ENCODE data around the gene THADA.

Gene THADA

GRCh38 chr2:43634604-43635306 lies 38.9 kb upstream of the THADA start:
- TF ChIP-seq CTCF (conservative IDR thresholded peaks at IDR 0.05; ENCODE audit: control insufficient read depth, insufficient read depth, low read depth, low read length), result no peak
- no peak overlapping the region for H3K4me3 ChIP-seq (ENCODE audit: control insufficient read depth, low read depth, low read length)
- DNase-seq (ENCODE audit: low read depth), result peak; percentile 91

DNA sequence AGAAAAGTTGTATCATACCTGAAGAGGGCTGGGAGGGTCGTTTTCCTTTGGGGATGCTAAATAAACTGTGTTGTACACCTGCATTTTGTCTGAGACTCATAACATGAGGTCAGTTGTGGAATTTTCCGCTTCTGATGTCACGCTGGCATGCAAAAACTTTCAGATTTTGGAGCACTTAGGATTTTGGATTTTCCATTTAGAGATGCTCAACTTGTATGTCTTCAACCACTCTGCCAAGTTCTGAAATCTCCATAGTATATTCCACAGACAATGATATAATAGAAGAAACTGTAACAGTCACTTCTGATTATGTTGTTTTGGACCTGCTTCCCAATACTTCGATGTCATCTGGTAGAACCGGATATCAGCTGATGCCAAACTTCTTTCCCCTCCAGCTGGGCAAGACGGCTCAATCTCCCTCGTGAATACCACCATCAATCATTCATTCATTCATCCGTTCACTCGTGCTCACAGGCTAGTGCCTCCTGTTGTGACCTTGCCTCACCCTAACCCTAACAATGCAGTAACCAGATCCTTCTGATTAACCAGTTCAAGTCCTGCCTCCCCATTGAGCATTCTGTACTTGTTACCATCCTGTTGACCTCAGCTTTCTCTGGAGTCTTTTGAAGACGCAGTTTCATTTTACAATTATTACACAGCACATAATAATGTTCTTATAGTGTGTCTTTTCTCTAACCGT lies 35.9 kb upstream of the THADA start:
- no peak for TF ChIP-seq CTCF (conservative IDR thresholded peaks at IDR 0.05; ENCODE audit: control insufficient read depth, insufficient read depth, low read depth, low read length)
- DNase-seq (ENCODE audit: low read depth), result peak; percentile 16
- H3K4me3 ChIP-seq (ENCODE audit: control insufficient read depth, low read depth, low read length), result no peak overlapping the region

DNA sequence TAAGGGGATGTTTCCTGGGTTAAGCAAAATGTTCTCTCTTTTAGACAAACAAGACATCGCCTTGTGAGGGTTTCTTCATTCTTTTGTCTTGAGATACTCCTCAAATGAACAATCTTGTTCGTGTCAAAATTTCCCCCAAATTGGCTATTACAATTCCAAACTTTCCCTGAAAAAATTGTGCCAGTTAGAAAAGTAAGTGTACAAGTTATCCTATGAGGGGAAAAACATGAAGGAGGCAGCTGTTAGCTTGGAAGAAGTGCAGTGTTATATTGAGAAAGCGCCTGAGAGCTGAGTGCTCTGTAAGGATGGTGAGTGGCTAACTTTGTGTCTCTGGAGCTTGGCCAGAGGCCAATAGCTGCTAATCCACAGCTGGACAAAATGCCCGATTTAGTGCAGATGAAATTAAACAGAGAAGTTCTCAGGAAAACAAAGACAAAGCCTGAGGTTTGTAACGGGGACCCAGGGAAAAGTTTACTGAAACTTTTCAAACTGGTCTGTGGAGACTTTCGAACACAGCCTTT lies 27.2 kb upstream of the THADA start:
- no peak for TF ChIP-seq CTCF (conservative IDR thresholded peaks at IDR 0.05; ENCODE audit: control insufficient read depth, insufficient read depth, low read depth, low read length)
- H3K4me3 ChIP-seq (ENCODE audit: control insufficient read depth, low read depth, low read length), result no peak overlapping the region
- peak; percentile 24 for DNase-seq (ENCODE audit: low read depth)

DNA sequence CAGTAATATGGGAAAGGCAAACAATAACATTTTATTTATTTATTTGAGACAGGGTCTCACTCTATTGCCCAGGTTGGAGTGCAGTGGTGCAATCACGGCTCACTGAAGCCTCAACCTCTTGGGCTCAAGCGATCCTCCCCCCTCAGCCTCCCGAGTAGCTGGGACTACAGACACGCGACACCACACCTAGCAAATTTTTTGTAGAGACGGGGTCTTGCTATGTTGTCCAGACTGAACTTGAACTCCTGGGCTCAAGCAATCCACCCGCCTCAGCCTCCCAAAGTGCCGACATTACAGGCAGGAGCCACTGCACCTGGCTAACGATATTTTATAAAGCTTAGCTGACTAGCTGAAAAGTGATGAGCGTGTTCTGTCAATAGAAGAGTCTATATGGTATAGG lies 23.7 kb upstream of the THADA start:
- no peak for TF ChIP-seq CTCF (conservative IDR thresholded peaks at IDR 0.05; ENCODE audit: control insufficient read depth, insufficient read depth, low read depth, low read length)
- no peak overlapping the region for H3K4me3 ChIP-seq (ENCODE audit: control insufficient read depth, low read depth, low read length)
- DNase-seq (ENCODE audit: low read depth), result no peak

DNA sequence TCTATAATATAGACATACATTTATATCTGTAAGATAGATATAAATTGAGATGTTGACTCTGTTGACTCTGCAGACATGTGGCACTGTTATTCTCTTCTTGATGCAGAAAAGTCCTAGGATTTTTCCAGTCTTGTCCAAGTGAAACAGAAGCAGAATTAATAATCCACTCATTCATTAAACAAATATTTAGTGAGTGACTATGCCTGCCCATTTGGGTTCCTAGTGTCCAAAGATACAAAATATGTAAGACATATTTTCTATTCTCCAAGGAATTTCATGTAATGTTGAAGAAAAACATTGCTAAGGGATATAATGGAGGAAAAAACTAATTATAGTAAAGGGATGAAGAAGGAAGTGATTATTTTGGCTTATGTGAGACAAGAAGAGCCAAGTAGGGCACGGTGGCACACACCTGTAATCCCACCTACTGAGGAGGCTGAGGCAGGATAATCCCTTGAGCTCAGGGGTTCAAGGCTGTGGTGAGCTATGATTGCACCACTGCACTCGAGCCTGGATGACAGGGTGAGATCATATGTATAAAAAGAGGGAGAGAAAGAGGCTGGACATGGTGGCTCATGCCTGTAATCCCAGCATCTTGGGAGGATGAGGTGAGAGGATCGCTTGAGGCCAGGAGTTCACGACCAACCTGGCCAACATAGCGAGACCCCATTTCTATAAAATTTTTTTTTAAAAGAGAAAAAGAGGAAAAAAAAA lies 21.3 kb upstream of the THADA start:
- no peak overlapping the region for H3K4me3 ChIP-seq (ENCODE audit: control insufficient read depth, low read depth, low read length)
- no peak for DNase-seq (ENCODE audit: low read depth)
- TF ChIP-seq CTCF (conservative IDR thresholded peaks at IDR 0.05; ENCODE audit: control insufficient read depth, insufficient read depth, low read depth, low read length), result no peak

DNA sequence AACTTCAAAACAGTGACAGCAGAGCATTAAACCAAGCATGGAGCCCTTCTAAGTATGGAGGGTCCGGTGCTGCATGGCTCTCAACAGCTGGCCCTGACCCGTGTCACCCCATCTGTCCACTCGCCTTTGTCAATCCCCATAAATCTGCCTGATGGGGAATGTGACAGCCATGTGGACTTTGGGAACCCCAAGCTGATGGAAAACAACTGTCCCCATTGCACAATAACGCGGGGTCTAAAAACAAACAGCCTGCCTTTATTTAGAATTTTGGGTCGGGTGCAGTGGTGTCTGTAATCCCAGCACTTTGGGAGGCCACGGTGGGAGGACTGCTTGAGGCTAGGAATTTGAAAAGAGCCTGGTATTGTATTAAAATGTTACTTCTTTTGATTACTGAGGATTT lies 17.1 kb upstream of the THADA start:
- TF ChIP-seq CTCF (conservative IDR thresholded peaks at IDR 0.05; ENCODE audit: control insufficient read depth, insufficient read depth, low read depth, low read length), result no peak

More for the DNA sequence above, 17.1 kb upstream of the THADA start:
- no peak overlapping the region for H3K4me3 ChIP-seq (ENCODE audit: control insufficient read depth, low read depth, low read length)
- DNase-seq (ENCODE audit: low read depth), result no peak

Measured in fibroblast of mammary gland (primary cell).